Liver (tissue), 3 donors: ENCODE results near the gene TSPAN18.

ENCODE experiments used
- FOXA1 ChIP-seq: IDR thresholded peaks from 2 replicates; pipeline ENCODE4 v1.6.1; 2016; ENCODE audit warnings: antibody characterized with exemption
- GABPA ChIP-seq, 2 donors: IDR thresholded peaks in 1 of 2; conservative IDR thresholded peaks in 1 of 2; 2 replicates each; pipeline ENCODE4 v1.6.1; 2016; ENCODE audit warnings: antibody characterized with exemption in 2 of 2, mild to moderate bottlenecking in 1 of 2, moderate library complexity in 1 of 2
- JUND ChIP-seq, 2 donors: IDR thresholded peaks; 2 replicates each; pipeline ENCODE4 v1.6.1; 2016; ENCODE audit warnings: antibody characterized with exemption in 2 of 2
- RAD21 ChIP-seq, 2 donors: IDR thresholded peaks; 2 replicates each; pipeline ENCODE4 v1.6.1; 2016; ENCODE audit warnings: antibody characterized with exemption in 2 of 2, mild to moderate bottlenecking in 2 of 2
- RXRA ChIP-seq, 2 donors: IDR thresholded peaks; 2 replicates each; pipeline ENCODE4 v1.6.1; 2017 to 2018; ENCODE audit warnings: antibody characterized with exemption in 2 of 2, mild to moderate bottlenecking in 1 of 2
- SP1 ChIP-seq: IDR thresholded peaks from 2 replicates; pipeline ENCODE4 v1.6.1; 2018; ENCODE audit warnings: antibody characterized with exemption, mild to moderate bottlenecking
- TAF1 ChIP-seq: conservative IDR thresholded peaks from 2 replicates; pipeline ENCODE4 v1.6.1; 2016; ENCODE audit warnings: antibody characterized with exemption, mild to moderate bottlenecking
- YY1 ChIP-seq: IDR thresholded peaks from 2 replicates; pipeline ENCODE4 v1.6.1; 2016; ENCODE audit warnings: antibody characterized with exemption, mild to moderate bottlenecking
- TF ChIP-seq, protein P1 (sequence below): fragments of 150-350 bp; IDR thresholded peaks from 2 replicates; pipeline ENCODE4 v1.5.1; 2017; ENCODE audit warnings: improper control_type of control experiment, low read depth, low read length; ENCODE audit not compliant: missing input control
- TF ChIP-seq, protein P2 (sequence below): IDR thresholded peaks from 2 replicates; pipeline ENCODE4 v1.6.1; 2016; ENCODE audit warnings: antibody characterized with exemption, mild to moderate bottlenecking
- TF ChIP-seq, protein P3 (sequence below): IDR thresholded peaks from 2 replicates; pipeline ENCODE4 v1.6.1; 2016; ENCODE audit warnings: antibody characterized with exemption
- TF ChIP-seq, protein P4 (sequence below): IDR thresholded peaks from 2 replicates; pipeline ENCODE4 v1.6.1; 2016; ENCODE audit warnings: antibody characterized with exemption
- donor health status: healthy.
- donor health status: healthy.

DNA sequence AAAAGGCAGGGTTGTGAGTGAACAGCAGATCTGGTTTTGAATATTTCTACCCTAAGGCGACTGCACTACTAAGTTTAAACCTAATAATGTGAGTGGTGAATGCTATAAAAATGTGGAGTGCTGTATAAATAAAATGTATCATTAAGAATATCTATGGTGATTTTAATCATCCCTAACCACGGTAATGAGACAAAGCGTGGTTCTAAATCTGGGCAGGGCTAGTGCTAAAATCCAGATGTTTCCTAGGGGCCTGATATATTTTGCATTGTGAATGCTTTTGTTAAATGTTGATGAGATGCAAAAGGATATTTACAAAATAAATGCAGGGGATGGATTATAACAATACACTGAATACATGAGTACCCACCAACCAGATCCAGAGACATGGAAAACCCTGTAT is 58.1 kb downstream of the TSPAN18 start:
- TF ChIP-seq JUND (IDR thresholded peaks at IDR 0.05): no peak
- TF ChIP-seq, protein P1, sequence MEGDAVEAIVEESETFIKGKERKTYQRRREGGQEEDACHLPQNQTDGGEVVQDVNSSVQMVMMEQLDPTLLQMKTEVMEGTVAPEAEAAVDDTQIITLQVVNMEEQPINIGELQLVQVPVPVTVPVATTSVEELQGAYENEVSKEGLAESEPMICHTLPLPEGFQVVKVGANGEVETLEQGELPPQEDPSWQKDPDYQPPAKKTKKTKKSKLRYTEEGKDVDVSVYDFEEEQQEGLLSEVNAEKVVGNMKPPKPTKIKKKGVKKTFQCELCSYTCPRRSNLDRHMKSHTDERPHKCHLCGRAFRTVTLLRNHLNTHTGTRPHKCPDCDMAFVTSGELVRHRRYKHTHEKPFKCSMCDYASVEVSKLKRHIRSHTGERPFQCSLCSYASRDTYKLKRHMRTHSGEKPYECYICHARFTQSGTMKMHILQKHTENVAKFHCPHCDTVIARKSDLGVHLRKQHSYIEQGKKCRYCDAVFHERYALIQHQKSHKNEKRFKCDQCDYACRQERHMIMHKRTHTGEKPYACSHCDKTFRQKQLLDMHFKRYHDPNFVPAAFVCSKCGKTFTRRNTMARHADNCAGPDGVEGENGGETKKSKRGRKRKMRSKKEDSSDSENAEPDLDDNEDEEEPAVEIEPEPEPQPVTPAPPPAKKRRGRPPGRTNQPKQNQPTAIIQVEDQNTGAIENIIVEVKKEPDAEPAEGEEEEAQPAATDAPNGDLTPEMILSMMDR: no peak
- TF ChIP-seq, protein P2, sequence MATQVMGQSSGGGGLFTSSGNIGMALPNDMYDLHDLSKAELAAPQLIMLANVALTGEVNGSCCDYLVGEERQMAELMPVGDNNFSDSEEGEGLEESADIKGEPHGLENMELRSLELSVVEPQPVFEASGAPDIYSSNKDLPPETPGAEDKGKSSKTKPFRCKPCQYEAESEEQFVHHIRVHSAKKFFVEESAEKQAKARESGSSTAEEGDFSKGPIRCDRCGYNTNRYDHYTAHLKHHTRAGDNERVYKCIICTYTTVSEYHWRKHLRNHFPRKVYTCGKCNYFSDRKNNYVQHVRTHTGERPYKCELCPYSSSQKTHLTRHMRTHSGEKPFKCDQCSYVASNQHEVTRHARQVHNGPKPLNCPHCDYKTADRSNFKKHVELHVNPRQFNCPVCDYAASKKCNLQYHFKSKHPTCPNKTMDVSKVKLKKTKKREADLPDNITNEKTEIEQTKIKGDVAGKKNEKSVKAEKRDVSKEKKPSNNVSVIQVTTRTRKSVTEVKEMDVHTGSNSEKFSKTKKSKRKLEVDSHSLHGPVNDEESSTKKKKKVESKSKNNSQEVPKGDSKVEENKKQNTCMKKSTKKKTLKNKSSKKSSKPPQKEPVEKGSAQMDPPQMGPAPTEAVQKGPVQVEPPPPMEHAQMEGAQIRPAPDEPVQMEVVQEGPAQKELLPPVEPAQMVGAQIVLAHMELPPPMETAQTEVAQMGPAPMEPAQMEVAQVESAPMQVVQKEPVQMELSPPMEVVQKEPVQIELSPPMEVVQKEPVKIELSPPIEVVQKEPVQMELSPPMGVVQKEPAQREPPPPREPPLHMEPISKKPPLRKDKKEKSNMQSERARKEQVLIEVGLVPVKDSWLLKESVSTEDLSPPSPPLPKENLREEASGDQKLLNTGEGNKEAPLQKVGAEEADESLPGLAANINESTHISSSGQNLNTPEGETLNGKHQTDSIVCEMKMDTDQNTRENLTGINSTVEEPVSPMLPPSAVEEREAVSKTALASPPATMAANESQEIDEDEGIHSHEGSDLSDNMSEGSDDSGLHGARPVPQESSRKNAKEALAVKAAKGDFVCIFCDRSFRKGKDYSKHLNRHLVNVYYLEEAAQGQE: no peak
- TF ChIP-seq RAD21 (IDR thresholded peaks at IDR 0.05): no peak
- TF ChIP-seq YY1: no peak
- TF ChIP-seq SP1: no peak
- TF ChIP-seq FOXA1: no peak
- TF ChIP-seq GABPA (IDR thresholded peaks at IDR 0.05 in 1 of 2, conservative IDR thresholded peaks at IDR 0.05 in 1 of 2): no peak
- TF ChIP-seq, protein P3, sequence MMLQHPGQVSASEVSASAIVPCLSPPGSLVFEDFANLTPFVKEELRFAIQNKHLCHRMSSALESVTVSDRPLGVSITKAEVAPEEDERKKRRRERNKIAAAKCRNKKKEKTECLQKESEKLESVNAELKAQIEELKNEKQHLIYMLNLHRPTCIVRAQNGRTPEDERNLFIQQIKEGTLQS: no peak
- TF ChIP-seq, protein P4, sequence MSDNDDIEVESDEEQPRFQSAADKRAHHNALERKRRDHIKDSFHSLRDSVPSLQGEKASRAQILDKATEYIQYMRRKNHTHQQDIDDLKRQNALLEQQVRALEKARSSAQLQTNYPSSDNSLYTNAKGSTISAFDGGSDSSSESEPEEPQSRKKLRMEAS: no peak
- TF ChIP-seq TAF1: no peak
- TF ChIP-seq RXRA (IDR thresholded peaks at IDR 0.05): no peak
